GM10248 (cell line): ENCODE results near the gene ECE1.

ENCODE experiments used
- CTCF ChIA-PET: fragments of 300-600 bp; sonication (Branson Sonifier 250); formaldehyde crosslinking; extraction: SDS; loops from one replicate; lab custom pipeline; 2021; ENCODE audit warnings: antibody characterized with exemption; lab: Yijun Ruan, JAX
- POLR2A ChIA-PET: fragments of 350-650 bp; sonication (Branson Sonifier 250); formaldehyde crosslinking; extraction: SDS; loops from one replicate; lab custom pipeline; 2020; ENCODE audit warnings: antibody characterized with exemption; lab: Yijun Ruan, JAX
- DNase-seq: peaks from one replicate; pipeline ENCODE4 v3.0.0; 2012; ENCODE audit errors: extremely low spot score
- TF ChIP-seq, protein P1 (sequence below): IDR thresholded peaks from 2 replicates; pipeline ENCODE4 v1.5.1; 2012; ENCODE audit warnings: mild to moderate bottlenecking, low read depth; ENCODE audit errors: extremely low read depth, missing control alignments, control extremely low read depth

Gene ECE1

GRCh38 chr1:21337010-21337437 lies 46.8 kb upstream of the ECE1 start:
- TF ChIP-seq, protein P1, sequence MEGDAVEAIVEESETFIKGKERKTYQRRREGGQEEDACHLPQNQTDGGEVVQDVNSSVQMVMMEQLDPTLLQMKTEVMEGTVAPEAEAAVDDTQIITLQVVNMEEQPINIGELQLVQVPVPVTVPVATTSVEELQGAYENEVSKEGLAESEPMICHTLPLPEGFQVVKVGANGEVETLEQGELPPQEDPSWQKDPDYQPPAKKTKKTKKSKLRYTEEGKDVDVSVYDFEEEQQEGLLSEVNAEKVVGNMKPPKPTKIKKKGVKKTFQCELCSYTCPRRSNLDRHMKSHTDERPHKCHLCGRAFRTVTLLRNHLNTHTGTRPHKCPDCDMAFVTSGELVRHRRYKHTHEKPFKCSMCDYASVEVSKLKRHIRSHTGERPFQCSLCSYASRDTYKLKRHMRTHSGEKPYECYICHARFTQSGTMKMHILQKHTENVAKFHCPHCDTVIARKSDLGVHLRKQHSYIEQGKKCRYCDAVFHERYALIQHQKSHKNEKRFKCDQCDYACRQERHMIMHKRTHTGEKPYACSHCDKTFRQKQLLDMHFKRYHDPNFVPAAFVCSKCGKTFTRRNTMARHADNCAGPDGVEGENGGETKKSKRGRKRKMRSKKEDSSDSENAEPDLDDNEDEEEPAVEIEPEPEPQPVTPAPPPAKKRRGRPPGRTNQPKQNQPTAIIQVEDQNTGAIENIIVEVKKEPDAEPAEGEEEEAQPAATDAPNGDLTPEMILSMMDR: no peak
- ChIA-PET POLR2A (interaction anchor here (0.6 kb wide), 1 partner anchor 35 kb away, joined by 3 read pairs; no protein-coding TSS in a partner anchor), CTCF (interaction anchor here (0.9 to 8.3 kb wide), 13 partner anchors 8 to 142 kb away, joined by 3 to 95 read pairs (median 6); no protein-coding TSS in a partner anchor)
- DNase-seq: no peak

DNA sequence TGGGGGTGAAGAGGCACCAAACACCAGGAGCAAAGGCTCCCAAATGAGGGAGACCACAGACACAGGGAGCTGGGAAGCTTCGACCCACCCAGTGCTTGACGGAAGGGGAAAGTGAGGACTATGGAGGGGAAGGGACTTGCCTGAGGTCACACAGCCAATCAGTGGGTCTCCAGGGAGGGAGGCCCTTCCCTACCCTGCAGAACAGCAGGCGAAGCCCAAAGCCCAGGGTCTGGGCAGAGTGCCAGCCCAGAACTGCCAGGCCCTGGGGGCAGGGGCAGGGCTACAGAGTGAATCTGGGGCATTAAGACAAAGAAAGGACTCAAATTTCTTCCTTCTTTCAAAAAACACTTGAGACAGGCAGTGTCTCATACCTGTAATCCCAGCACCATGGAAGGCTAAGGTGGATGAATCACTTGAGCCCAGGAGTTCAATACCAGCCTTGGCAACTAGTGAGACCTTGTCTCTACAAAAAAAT lies 45.5 kb upstream of the ECE1 start:
- TF ChIP-seq, protein P1: no peak
- no peak for DNase-seq
- POLR2A ChIA-PET: no interaction called here
- CTCF ChIA-PET: interaction anchor here (0.8 to 8.3 kb wide), 13 partner anchors 9 to 80 kb away, joined by 3 to 95 read pairs (median 9); partner anchors contain the start of gene ECE1

DNA sequence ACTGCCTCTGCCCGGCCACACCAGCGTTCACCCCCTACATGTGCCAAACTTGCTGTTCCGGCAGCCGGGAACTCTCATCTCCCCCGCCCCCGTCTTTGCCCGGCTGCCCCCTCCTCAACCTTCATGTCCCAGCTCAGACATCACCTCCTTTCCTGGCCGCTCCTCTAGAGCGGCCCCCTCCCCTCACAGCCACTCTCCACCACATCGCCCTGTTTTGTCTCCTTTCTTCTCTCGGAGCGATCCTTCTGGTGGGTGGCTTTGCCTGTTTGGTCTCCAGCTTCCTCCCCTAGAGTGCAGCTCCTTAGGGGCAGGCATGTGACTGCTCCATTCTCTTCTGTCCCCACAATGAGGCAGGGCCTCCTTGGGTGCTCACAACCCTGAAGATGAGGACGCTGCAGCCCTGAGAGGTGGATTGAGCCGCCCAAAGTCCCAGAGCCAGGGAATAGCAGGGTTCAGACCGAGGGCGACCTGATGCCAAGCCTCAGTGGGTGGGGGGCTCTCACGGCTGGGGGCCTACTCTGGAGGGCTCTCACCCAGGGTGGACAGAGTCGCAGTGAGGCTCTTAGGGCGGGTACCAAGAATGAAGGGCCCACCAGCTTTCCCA lies 44.9 kb upstream of the ECE1 start:
- ChIA-PET CTCF (interaction anchor here (1.1 to 8.3 kb wide), 11 partner anchors 8 to 80 kb away, joined by 3 to 95 read pairs (median 9); partner anchors contain the start of gene ECE1), POLR2A (no interaction called here)
- no peak for DNase-seq
- TF ChIP-seq, protein P1: no peak

DNA sequence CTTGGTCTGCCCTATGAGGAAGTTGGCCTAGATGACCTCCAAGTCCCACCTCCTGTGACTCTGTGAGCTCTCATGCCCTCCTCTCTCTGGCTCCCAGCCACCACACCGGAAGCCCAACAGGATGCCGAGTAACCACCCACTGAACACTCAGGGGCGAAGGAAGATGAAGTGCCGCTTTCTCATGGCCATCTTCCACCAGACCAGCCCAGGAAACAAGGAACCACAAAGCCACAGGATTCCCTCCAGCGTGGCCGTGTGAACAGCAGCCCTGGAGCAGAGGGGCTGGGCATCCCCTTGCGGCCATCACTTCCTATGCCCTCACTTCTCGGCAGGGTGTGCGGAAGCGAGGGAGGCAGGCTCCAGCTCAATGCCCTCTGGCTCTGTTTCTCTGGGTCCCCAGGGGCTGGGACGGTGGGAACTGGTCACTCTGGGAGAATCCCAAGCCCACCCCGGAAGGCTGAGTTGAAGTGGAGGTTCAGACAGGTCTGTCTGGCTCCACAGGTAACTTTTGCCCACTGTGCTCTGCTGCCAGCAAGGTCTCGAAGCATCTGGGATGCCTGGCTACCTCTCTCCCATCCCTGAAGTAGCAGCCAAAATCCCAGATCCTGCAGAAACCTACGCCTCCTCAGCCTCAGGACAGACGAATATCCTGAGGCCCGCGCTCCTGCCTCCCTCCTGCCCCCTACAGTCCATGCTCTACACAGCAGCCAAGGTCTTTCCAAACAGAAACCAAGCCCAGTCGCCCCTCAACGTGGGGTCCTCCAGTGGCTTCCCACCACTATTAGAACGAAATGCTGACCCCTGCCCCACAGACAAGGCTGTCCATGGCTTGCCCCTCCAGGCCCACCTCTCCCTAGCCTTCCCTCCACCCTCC lies 44.2 kb upstream of the ECE1 start:
- ChIA-PET CTCF (interaction anchor here (0.5 to 8.3 kb wide), 22 partner anchors 9 to 1706 kb away, joined by 3 to 95 read pairs (median 5); partner anchors contain the start of gene ECE1), POLR2A (interaction anchor here (0.5 to 0.9 kb wide), 6 partner anchors 9 to 717 kb away, joined by 3 to 6 read pairs (median 4); no protein-coding TSS in a partner anchor)
- peak; percentile 78 for DNase-seq
- TF ChIP-seq, protein P1: peak; percentile 79

- POLR2A ChIA-PET: interaction anchor here (0.5 to 0.9 kb wide), 6 partner anchors 9 to 717 kb away, joined by 3 to 6 read pairs (median 4); no protein-coding TSS in a partner anchor
- TF ChIP-seq, protein P1: no peak
- no peak for DNase-seq
Observed at GRCh38 chr1:21333824-21334213, 43.6 kb upstream of the ECE1 start.

More at GRCh38 chr1:21333824-21334213, 43.6 kb upstream of the ECE1 start:
- CTCF ChIA-PET: interaction anchor here (0.5 to 8.3 kb wide), 21 partner anchors 9 to 1706 kb away, joined by 3 to 95 read pairs (median 5); partner anchors contain the start of gene ECE1
